GM19395 (cell line): ENCODE results near the gene ZFYVE16.
"Not testable (repeated sequence)": the region's sequence is repeated elsewhere in the genome, so short reads cannot be mapped to it uniquely, and the experiment has no call there.

Experiments used
- ATAC-seq: cut with Tn5 transposase; IDR thresholded peaks from one replicate; pipeline ENCODE4 v1.9.1; 2021; ENCODE audit warnings: mild to moderate bottlenecking, moderate library complexity; ENCODE audit not compliant: unreplicated experiment

Gene ZFYVE16

DNA sequence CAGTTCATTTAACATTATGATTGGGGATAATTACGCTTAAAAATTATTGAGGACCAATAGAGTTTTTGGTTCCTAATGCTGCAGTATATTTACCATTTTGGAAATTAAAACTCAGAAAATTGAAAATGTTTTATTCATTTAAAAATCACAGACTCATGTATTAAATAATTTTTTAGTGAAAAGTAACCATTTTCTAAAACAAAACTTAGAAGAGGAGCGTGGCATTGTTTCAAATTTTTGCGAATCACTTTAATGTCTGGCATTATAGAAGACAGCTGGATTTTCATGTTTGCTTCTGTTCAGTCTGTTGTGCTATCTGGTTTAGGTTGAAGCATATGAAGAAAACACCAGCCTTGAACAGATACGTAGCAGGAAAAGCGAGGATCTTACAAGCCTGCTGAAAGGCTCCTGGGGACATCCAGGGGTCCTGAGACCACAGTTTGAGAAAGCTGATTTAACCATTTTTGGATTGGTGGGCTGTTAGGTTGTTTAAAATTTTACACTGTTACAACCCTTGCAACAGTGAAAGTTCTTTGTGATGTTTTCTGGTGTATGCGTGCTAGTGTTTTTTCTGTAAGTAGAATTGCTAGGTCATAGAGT, 1.6 kb downstream of the ZFYVE16 start:
- ATAC-seq, result no peak

DNA sequence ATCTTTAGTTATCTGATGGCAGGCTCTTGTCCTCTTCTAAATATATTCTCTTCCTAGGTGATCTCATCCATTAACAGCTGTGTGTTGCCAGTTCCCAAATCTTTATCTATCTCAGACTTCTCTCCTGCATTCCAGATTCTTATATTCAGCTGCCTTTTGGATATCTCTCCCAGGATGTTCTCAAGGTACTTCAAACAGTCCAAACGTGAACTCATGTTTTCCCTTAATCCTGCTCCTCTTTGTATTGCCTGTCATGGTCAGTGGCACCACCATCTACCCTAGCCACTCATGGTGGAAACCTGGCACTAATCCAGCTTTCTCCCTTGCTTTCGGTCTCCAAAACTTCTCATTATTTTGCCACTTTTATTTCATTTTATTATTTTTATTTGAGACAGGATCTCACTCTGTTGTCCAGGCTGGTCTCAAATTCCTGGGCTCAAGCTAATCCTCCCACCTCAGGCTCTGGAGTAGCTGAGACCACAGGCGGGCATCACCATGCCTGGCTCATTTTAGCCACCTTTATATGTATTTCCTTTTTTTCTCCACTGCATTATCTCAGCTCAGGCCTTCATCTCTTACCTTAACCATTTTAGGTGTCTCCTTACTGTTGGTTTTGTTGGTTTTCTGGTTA, 3.8 kb downstream of the ZFYVE16 start:
- ATAC-seq, result no peak

DNA sequence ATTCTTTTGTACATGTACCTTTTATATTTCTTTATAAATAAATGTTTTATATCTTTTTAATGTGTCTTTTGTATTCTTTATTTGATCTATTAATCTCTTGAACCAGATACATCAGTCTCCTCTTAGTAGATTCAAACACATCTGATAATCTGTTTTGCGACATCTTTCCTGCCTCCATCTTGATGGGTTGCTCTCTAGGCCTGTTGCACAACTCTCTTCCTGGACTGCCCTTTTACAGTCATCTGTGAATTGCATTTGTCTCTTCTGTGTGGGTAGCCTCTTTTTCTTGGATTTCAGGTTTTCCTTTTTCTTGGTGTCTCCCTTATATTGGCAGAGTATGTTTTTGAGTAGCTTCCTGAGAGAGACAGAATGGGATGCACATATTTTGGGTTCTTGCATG, 6.2 kb downstream of the ZFYVE16 start:
- no peak for ATAC-seq

DNA sequence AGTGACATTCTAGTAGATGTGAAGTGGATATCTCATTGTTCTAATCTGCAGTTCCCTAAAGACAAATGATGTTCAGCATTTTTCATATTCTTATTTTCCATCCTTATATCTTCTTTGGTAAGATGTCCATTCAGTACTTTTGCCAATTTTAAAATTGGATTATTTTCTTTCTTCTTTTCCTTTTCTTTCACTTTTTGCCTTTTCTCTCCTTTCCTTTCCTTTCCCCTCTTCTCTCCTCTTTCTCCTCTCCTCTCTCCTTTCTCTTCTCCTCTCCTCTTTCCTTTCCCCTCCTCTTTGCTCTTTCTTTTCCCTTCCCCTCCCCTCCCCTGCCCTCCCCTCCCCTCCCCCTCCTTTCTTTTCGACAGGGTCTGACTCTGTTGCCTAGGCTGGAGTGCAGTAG, 10.1 kb downstream of the ZFYVE16 start:
- no peak for ATAC-seq

DNA sequence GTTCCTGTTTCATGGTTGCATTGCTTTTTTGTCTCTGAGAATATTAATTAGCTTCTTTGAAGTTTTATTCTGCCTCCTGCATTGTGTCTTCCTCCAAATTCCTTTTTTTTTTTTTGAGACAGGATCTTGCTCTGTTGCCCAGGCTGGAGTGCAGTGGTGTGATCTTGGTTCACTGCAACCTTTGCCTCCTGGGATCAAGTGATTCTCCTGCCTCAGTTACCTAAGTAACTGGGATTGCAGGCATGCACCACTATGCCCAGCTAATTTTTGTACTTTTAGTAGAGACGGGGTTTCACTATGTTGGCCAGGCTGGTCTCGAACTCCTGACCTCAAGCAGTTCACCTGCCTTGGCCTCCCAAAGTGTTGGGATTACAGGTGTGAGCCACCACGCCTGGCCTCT, 16.5 kb downstream of the ZFYVE16 start:
- ATAC-seq, result not testable (repeated sequence)

DNA sequence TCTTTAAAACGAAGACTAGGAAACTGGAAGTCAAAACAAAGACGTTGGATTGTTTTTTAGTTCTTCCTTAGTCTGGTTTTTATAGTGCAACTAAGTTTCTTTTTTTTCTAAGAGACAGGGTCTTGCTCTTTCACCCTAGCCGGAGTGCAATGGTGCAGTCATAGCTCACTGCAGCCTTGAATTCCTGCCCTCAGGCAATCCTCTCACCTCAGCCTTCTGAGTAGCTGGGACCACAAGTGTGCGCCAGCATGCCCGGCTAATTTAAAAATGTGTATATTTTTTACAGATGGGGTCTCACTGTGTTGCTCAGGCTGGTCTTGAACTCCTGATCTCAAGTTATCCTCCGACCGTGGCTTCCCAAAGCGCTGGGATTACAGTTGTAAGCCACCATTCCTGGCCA, 27.6 kb downstream of the ZFYVE16 start:
- no peak for ATAC-seq

DNA sequence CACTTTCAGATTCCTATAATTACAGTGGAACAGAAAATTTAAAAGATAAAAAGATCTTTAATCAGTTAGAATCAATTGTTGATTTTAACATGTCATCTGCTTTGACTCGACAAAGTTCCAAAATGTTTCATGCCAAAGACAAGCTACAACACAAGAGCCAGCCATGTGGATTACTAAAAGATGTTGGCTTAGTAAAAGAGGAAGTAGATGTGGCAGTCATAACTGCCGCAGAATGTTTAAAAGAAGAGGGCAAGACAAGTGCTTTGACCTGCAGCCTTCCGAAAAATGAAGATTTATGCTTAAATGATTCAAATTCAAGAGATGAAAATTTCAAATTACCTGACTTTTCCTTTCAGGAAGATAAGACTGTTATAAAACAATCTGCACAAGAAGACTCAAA, 29.5 kb downstream of the ZFYVE16 start:
- ATAC-seq, result no peak

DNA sequence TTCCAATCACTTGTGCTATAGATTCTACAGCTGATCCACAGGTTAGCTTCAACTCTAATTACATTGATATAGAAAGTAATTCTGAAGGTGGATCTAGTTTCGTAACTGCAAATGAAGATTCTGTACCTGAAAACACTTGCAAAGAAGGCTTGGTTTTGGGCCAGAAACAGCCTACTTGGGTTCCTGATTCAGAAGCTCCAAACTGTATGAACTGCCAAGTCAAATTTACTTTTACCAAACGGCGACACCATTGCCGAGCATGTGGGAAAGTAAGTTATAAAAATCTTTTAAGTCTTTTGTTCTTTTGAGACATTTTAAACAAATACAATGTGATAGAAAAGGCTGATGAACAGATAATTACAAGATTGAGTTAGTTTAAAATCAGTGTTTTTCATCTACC, 30.9 kb downstream of the ZFYVE16 start:
- no peak for ATAC-seq

DNA sequence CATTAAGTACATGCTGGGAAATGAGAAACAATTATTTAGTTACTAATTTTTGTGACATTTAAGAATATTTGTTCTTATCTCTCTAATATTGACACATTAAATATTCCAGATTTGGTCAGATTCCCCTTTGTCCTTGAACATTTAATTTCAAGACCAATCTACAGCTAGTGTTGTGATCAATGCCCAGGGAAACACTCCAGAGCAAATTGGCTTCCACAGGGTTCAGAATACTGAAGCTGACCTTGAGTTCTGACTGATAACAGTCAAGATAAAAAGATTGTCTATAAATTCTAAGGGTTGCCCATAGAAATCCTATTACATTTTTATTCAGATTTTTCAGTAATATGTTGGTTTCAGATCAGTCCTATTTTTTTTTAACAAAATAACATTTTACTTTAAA, 31.3 kb downstream of the ZFYVE16 start:
- no peak for ATAC-seq

DNA sequence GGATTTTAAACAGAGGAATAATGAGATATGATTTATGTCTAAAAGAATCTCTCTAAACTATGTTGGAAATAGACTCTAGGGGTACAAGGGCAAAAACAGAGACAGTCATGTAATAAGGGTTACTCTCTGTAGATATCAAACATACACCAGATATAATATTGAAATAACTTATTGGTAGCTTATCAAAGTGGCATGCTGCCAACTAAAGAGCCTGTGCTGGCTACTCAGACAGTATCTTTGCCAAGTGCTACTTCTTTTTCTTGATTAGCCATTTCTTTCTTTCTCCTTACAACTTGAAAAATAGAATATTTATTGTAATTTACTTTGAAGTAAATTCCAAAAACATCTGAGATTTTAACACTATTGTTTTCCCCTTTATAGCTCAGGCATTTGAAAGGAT, 34.9 kb downstream of the ZFYVE16 start:
- no peak for ATAC-seq

DNA sequence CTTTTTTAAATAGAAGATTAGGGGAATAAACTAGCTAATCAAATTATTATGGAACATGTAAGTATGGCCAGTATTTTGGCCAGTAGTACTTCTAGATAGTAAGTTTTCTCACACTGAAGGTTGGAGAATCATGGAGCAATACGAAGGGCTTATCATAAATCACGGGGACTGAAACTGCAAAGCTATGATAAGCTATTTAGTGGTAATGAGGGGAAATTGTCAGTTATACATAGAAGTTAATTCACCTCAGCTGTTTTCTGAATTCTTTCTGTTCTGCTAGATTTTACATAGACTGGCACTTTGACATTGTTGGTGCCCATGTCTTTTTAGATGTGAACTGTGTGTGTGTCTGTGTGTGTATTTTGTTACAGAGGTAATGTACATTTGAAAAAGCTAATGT, 45.5 kb downstream of the ZFYVE16 start:
- no peak for ATAC-seq

DNA sequence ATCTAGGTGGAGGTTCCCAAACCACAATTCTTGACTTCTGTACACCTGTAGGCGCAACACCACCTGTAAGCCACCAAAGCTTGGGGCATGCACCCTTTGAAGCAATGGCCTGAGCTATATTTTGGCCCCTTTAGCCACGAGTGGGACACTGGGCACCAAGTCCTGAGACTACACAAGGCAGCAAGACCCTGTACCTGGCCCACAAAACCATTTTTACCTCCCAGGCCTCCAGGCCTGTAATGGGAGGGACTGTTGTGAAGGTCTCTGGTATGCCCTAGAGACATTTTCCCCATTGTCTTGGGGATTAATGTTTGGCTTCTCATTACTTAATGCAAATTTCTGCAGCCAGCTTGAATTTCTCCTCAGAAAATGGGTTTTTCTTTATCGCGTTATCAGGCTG, 55.4 kb downstream of the ZFYVE16 start:
- ATAC-seq, result no peak

DNA sequence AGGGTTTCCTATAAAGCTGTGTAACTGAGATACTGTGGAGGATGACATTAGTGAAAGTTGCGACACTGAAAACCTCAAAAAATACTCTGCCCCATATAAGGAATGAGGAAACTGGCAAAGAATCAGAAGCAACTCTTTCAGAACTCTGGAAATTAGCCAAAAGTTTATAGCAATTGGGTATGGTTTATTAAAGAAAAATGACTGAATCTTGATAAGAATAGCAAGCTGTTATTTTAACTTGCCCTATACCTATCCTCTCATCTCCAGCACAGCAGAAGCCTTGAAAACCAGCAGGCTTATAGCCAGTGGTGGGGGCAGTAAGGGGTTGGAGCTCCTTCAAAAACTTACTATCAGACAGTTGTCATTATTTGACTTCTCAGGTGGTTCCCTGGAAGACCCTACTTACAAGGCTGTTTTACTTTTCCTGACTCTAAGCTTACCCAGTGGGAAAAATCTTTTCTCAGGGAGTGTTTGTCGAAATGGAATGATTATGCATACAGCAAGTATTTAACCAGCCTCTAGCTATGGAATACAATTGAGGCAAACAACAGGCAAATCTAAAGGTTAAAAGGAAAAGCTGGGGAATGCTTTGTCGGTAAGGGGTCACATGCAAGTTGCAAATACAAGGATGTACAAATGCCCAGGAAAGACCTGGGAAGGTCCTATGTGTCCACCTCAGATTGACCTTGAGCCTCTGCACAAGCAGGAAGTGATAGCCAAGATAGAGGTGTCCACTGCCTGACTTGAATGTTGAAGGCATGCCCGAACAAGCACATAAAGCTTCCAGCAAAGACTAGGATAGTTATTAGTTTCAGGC, 59.0 kb downstream of the ZFYVE16 start:
- ATAC-seq, result no peak

DNA sequence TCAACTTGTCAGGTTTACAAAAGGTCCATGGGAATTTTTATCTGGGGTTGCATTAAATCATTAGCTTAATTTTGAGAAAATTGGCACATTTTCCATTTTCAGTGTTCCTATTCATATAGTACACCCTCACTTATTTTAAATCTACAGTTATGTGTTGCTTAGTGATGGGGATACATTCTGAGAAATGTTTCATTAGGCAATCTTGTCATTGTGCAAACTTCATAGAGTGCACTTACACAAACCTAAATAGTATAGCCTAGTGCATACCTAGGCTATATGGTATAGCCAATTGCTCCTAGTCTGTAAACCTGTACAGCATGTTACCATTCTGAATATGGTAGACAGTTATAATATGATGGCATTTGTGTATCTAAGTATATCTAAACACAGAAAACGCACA, 60.3 kb downstream of the ZFYVE16 start:
- ATAC-seq, result no peak

DNA sequence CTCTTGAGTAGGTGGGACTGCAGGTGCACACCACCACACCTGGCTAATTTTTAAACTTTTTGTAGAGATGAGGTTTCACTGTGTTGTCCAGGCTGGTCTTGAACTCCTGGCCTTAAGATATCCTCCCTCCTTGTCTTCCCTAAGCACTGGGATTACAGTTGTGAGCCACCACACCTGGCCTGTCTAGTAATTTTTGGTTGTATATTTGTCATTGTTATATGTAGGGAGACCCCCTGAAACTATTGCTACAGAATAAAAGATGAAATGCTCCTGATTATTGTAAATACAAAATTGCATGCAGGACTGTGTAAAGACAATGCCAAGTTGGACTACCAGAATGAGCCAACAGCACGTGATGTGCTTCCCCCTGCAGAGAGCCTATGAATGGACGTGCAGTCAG, 62.8 kb downstream of the ZFYVE16 start:
- ATAC-seq, result not testable (repeated sequence)

DNA sequence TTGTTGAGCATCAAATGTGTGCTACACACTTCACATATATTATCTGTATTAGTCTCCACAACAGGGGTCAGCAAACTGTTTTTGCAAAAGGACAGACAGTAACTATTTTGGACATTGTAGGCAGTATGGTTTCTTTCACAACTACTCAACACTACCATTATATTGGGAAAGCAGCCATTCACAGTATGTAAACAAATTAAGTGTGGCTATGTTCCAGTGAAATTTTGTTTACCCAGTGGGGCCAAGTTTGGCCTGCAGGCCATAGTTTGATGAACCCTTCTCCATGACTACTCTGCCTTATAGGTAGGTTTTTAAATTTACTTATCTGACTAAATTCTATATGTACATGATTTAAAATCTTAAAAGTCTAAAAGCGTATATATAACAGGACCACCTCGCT, 67.1 kb downstream of the ZFYVE16 start:
- no peak for ATAC-seq

DNA sequence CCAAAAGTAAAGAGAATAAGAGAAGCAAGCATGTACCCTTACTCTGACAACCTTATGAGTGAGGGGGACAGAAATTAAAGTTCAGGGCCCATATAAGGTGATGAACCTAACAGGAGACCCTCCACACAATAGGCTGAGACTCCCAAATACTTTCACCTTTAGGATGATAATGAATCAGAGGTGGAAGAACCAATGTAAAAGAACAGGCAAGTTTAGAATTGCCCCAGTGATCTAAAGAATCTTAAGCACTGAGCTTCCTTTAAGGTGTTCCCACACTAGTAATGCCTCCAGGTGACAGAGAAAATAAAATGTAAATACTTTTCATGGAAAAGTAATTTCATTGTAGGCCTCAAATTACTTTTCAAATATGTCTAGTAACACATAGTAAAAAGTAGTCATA, 71.8 kb downstream of the ZFYVE16 start:
- no peak for ATAC-seq

DNA sequence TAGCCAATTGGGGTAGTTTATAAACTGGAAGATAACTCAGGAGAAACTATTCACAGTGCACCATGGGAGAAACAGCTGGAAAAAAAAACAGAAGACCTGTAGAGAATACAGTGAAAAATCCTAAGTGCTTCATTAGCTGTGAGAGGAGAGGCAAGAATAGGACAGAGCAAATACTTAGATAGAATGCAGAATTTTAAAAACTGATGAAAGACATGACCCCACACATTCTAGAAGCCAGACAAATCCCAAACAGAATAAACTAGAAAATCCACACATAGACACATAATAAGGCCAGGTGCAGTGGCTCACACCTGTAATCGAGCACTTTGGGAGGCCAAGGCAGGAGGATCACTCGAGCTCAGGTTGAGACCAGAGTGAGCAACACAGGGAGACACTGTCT, 72.5 kb downstream of the ZFYVE16 start:
- ATAC-seq, result no peak

DNA sequence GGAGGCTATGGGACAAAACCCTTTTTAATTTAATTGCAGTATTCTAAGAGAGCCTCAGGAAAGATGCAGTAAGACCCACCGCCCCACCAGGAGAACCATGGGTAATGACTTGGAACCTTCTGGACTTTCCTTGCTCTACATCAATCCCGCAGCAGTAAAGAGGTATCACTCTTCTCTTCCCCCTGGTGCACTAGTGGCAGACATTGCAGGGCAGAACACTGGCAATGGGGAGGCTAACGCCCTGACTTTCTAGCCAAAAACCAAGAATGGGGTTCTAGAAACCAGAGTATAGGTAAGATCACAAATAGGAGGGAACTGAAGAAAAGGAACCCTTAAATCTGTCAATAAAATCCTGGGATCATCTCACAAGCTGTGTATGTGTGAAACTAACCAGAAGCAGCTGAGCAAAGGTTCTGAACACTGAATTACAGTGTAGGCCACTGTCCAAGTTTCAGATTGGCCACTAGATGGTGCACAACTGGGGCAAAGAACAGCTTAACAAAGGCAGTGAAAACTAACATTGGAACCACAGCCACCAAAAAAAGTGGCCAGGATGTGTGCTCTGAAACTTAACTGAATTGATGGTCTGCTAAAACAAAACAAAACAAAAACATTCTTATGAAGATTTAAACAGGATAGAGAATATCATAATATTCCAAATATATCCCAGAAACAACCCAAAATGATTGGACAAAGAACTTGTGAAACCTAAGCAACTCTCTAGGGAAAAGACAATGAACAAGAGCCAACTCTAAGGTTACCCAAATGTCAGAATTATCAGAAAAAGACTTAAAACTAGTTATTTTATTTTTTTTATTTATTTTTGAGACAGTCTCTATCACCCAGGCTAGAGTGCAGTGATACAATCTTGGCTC, 73.4 kb downstream of the ZFYVE16 start:
- ATAC-seq, result peak; percentile 71

DNA sequence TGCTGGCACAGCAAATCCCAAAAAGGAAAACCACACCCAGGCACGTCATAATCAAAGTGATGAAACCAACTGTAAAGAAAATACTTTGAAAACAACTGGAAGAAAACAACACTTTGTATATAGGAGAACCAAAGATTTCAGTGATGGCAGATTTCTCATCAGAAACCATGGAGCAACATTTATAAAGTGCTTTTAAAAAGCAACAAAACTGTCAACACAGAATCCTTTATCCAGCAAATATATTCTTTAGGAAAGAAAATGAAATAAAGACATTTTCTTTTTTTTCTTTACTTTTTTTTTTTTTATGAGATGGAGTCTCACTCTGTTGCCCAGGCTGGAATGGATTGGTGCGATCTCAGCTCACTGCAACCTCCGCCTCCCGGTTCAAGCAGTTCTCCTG, 74.7 kb downstream of the ZFYVE16 start:
- no peak for ATAC-seq

DNA sequence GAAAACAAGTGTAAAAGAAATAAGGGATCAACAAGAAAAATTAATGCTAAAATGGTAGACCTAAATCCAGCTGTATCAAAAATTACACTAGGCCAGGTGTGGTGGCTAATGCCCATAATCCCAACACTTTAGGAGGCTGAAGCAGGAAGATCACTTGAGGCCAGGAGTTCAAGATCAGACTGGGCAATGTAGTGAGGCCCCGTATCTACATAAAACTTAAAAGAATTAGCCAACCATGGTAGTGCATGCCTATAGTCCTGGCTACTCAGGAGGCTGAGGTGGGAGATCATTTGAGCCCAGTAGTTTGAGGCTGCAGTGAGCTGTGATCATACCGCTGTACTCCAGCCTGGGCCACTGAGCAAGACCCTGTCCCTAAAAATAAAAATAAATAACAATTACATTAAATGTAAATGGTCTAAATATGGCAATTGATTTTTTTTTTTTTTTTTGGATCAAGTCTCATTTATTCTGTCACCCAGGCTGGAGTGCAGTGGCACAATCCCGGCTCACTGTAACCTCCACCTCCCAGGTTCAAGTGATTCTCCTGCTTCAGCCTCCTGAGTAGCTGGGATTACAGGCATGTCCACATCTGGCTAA, 75.9 kb downstream of the ZFYVE16 start:
- ATAC-seq, result no peak
